ENCODE results near the gene RELT. TPM values are rescaled to one million over a fixed set of nuclear protein-coding genes. Genes with fewer than 3 reads are reported as not detected.

RELT gene
- total and polyA plus RNA-seq, 9 of the 15 experiments (the other 6 are each of a cell fraction or from before 2014, with no cell fraction given): 1.1 to 20.2 (median 7.4) TPM

DNA sequence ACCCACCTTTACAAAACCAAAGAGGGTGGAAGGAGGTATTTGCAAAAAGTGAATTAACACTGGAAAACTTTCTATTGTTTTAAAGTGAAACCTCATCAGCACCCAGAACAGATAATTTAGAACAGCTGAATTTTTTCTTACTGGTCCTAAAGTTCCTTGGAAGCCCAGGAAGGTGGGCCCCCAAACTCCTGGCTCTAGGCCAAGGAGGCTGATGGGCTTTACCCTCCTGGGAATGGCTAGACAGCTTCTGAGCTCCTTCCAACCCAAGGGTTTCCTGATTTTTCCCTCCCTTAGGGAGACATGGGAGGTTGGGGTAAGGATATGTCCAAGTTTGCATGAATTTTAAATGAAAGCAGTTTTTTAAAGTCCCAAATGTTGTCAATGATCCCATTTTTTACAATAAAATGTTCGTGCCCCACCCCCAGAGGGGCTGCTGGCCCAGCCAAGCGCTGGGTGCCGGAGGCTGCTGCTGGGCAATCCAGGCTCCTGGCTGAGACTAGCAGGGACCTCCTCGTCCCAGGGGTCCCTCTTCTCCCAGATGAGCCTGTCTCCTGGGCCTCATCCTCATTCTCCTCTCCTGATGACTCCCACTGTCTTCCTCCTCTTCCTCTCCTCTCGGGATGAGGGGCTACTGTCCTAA is 28.4 kb downstream of the RELT start (continued):
- TF ChIP-seq, protein P1, sequence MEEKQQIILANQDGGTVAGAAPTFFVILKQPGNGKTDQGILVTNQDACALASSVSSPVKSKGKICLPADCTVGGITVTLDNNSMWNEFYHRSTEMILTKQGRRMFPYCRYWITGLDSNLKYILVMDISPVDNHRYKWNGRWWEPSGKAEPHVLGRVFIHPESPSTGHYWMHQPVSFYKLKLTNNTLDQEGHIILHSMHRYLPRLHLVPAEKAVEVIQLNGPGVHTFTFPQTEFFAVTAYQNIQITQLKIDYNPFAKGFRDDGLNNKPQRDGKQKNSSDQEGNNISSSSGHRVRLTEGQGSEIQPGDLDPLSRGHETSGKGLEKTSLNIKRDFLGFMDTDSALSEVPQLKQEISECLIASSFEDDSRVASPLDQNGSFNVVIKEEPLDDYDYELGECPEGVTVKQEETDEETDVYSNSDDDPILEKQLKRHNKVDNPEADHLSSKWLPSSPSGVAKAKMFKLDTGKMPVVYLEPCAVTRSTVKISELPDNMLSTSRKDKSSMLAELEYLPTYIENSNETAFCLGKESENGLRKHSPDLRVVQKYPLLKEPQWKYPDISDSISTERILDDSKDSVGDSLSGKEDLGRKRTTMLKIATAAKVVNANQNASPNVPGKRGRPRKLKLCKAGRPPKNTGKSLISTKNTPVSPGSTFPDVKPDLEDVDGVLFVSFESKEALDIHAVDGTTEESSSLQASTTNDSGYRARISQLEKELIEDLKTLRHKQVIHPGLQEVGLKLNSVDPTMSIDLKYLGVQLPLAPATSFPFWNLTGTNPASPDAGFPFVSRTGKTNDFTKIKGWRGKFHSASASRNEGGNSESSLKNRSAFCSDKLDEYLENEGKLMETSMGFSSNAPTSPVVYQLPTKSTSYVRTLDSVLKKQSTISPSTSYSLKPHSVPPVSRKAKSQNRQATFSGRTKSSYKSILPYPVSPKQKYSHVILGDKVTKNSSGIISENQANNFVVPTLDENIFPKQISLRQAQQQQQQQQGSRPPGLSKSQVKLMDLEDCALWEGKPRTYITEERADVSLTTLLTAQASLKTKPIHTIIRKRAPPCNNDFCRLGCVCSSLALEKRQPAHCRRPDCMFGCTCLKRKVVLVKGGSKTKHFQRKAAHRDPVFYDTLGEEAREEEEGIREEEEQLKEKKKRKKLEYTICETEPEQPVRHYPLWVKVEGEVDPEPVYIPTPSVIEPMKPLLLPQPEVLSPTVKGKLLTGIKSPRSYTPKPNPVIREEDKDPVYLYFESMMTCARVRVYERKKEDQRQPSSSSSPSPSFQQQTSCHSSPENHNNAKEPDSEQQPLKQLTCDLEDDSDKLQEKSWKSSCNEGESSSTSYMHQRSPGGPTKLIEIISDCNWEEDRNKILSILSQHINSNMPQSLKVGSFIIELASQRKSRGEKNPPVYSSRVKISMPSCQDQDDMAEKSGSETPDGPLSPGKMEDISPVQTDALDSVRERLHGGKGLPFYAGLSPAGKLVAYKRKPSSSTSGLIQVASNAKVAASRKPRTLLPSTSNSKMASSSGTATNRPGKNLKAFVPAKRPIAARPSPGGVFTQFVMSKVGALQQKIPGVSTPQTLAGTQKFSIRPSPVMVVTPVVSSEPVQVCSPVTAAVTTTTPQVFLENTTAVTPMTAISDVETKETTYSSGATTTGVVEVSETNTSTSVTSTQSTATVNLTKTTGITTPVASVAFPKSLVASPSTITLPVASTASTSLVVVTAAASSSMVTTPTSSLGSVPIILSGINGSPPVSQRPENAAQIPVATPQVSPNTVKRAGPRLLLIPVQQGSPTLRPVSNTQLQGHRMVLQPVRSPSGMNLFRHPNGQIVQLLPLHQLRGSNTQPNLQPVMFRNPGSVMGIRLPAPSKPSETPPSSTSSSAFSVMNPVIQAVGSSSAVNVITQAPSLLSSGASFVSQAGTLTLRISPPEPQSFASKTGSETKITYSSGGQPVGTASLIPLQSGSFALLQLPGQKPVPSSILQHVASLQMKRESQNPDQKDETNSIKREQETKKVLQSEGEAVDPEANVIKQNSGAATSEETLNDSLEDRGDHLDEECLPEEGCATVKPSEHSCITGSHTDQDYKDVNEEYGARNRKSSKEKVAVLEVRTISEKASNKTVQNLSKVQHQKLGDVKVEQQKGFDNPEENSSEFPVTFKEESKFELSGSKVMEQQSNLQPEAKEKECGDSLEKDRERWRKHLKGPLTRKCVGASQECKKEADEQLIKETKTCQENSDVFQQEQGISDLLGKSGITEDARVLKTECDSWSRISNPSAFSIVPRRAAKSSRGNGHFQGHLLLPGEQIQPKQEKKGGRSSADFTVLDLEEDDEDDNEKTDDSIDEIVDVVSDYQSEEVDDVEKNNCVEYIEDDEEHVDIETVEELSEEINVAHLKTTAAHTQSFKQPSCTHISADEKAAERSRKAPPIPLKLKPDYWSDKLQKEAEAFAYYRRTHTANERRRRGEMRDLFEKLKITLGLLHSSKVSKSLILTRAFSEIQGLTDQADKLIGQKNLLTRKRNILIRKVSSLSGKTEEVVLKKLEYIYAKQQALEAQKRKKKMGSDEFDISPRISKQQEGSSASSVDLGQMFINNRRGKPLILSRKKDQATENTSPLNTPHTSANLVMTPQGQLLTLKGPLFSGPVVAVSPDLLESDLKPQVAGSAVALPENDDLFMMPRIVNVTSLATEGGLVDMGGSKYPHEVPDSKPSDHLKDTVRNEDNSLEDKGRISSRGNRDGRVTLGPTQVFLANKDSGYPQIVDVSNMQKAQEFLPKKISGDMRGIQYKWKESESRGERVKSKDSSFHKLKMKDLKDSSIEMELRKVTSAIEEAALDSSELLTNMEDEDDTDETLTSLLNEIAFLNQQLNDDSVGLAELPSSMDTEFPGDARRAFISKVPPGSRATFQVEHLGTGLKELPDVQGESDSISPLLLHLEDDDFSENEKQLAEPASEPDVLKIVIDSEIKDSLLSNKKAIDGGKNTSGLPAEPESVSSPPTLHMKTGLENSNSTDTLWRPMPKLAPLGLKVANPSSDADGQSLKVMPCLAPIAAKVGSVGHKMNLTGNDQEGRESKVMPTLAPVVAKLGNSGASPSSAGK (IDR thresholded peaks at IDR 0.05): 0 out of 2 replicates have a peak, but pooled peaks have one; percentile 2
- TF ChIP-seq CSDE1 (IDR thresholded peaks at IDR 0.05) (no peak), NFIC (IDR thresholded peaks at IDR 0.05) (peak; percentile 64)

Data from K562 (cell line).